T-helper 22 cell (primary cell): Measurements from ENCODE around the gene NEURL1.
"Not testable (repeated sequence)": the region's sequence is repeated elsewhere in the genome, so short reads cannot be mapped to it uniquely, and the experiment has no call there.

ENCODE experiments used
- DNase-seq: peaks from one replicate; pipeline ENCODE4 v3.0.0-alpha.2; 2020; ENCODE audit warnings: low read depth

The NEURL1 gene

GRCh38 chr10:103584216-103585010 is 90.9 kb downstream of the NEURL1 start:
- peak; percentile 54 for DNase-seq

- no peak for DNase-seq
Observed at GRCh38 chr10:103585011-103585405, 91.5 kb downstream of the NEURL1 start.

GRCh38 chr10:103587073-103587472 is 93.6 kb downstream of the NEURL1 start:
- DNase-seq = no peak

GRCh38 chr10:103589074-103589630 is 95.6 kb downstream of the NEURL1 start:
- DNase-seq = no peak

- DNase-seq = no peak
Observed at GRCh38 chr10:103590060-103590459, 96.6 kb downstream of the NEURL1 start.

- DNase-seq = no peak
Observed at GRCh38 chr10:103590744-103591291, 97.3 kb downstream of the NEURL1 start.

- DNase-seq = no peak
Observed at GRCh38 chr10:103592186-103593021, 98.9 kb downstream of the NEURL1 start.

GRCh38 chr10:103593022-103593570 is 99.6 kb downstream of the NEURL1 start:
- no peak for DNase-seq

GRCh38 chr10:103595933-103596726 is 102.6 kb downstream of the NEURL1 start:
- DNase-seq = no peak

GRCh38 chr10:103597003-103597402 is 103.5 kb downstream of the NEURL1 start:
- DNase-seq = no peak

GRCh38 chr10:103598654-103599115 is 105.2 kb downstream of the NEURL1 start:
- DNase-seq = no peak

- DNase-seq = no peak
Observed at GRCh38 chr10:103599211-103599610, 105.7 kb downstream of the NEURL1 start.

GRCh38 chr10:103599907-103600306 is 106.4 kb downstream of the NEURL1 start:
- no peak for DNase-seq

- no peak for DNase-seq
Observed at GRCh38 chr10:103600325-103600724, 106.8 kb downstream of the NEURL1 start.

GRCh38 chr10:103600956-103601569 is 107.6 kb downstream of the NEURL1 start:
- DNase-seq = no peak

GRCh38 chr10:103602028-103602851 is 108.7 kb downstream of the NEURL1 start:
- DNase-seq = no peak

GRCh38 chr10:103602852-103603155 is 109.3 kb downstream of the NEURL1 start:
- DNase-seq = no peak

GRCh38 chr10:103603382-103603781 is 109.9 kb downstream of the NEURL1 start:
- no peak for DNase-seq

GRCh38 chr10:103605359-103606096 is 112.0 kb downstream of the NEURL1 start:
- DNase-seq = no peak

- DNase-seq = not testable (repeated sequence)
Observed at GRCh38 chr10:103606097-103606438, 112.6 kb downstream of the NEURL1 start.
